Nephron progenitor cell (in vitro differentiated cells): ENCODE results near the gene CLEC10A.
"Not testable (repeated sequence)": the region's sequence is repeated elsewhere in the genome, so short reads cannot be mapped to it uniquely, and the experiment has no call there.

Experiments used
- DNase-seq: peaks from one replicate; pipeline ENCODE4 v3.0.0; 2021
- H3K27ac Mint-ChIP-seq: 2 replicates; pipeline ENCODE4 v1.8.0; 2021; ENCODE audit warnings: mild to moderate bottlenecking, moderate library complexity, mixed read lengths
- H3K27me3 Mint-ChIP-seq: 2 replicates; pipeline ENCODE4 v1.8.0; 2021; ENCODE audit warnings: mild to moderate bottlenecking, low read depth, mixed read lengths; ENCODE audit not compliant: poor library complexity
- H3K36me3 Mint-ChIP-seq: 2 replicates; pipeline ENCODE4 v1.8.0; 2021; ENCODE audit warnings: low read depth, mixed read lengths
- H3K4me1 Mint-ChIP-seq: 2 replicates; pipeline ENCODE4 v1.8.0; 2021; ENCODE audit warnings: mixed read lengths
- H3K4me3 Mint-ChIP-seq: 2 replicates; pipeline ENCODE4 v1.8.0; 2021; ENCODE audit warnings: mild to moderate bottlenecking, moderate library complexity, mixed read lengths
- H3K9me3 Mint-ChIP-seq: 2 replicates; pipeline ENCODE4 v1.8.0; 2021; ENCODE audit warnings: mild to moderate bottlenecking, moderate library complexity, mixed read lengths
- CTCF ChIP-seq: fragments of 200-600 bp; sonication (generic); IDR thresholded peaks from 2 replicates; pipeline ENCODE4 v1.5.0; 2021; ENCODE audit warnings: antibody characterized with exemption

Gene CLEC10A

GRCh38 chr17:7064261-7064660, 15.8 kb downstream of the CLEC10A start:
- DNase-seq, result no peak
- Mint-ChIP-seq H3K4me1 (peaks cover 16% of the 10 kb centered on the region), H3K27me3 (no peaks in the 10 kb centered on the region), H3K9me3 (peaks cover 27% of the 10 kb centered on the region), H3K27ac (no peak overlapping the region), H3K36me3 (peaks cover 7% of the 10 kb centered on the region), H3K4me3 (no peak overlapping the region)
- no peak for TF ChIP-seq CTCF

GRCh38 chr17:7063518-7064094, 16.4 kb downstream of the CLEC10A start:
- peaks cover 6% of the 10 kb centered on the region for H3K36me3 Mint-ChIP-seq
- no peak for DNase-seq
- TF ChIP-seq CTCF, result no peak
- H3K4me3 Mint-ChIP-seq, result no peak overlapping the region
- H3K27ac Mint-ChIP-seq, result peak overlapping the region; percentile 14
- no peaks in the 10 kb centered on the region for H3K27me3 Mint-ChIP-seq
- H3K9me3 Mint-ChIP-seq, result peaks cover 20% of the 10 kb centered on the region
- peaks cover 16% of the 10 kb centered on the region for H3K4me1 Mint-ChIP-seq

- no peak overlapping the region for H3K27ac Mint-ChIP-seq
- H3K36me3 Mint-ChIP-seq, result no peaks in the 10 kb centered on the region
- no peak overlapping the region for H3K4me3 Mint-ChIP-seq
- no peaks in the 10 kb centered on the region for H3K27me3 Mint-ChIP-seq
- TF ChIP-seq CTCF, result no peak
- peaks cover 16% of the 10 kb centered on the region for H3K4me1 Mint-ChIP-seq
- no peaks in the 10 kb centered on the region for H3K9me3 Mint-ChIP-seq
- no peak for DNase-seq
These were observed 19.7 kb downstream of the CLEC10A start for GRCh38 chr17:7060165-7060891.

- Mint-ChIP-seq H3K4me3 (no peak overlapping the region), H3K27ac (peak overlapping the region; percentile 26), H3K9me3 (no peaks in the 10 kb centered on the region), H3K4me1 (peaks cover 24% of the 10 kb centered on the region), H3K36me3 (no peaks in the 10 kb centered on the region), H3K27me3 (no peaks in the 10 kb centered on the region)
- no peak for DNase-seq
- no peak for TF ChIP-seq CTCF
These were observed 21.1 kb downstream of the CLEC10A start for GRCh38 chr17:7058831-7059447.

GRCh38 chr17:7056386-7056785, 23.7 kb downstream of the CLEC10A start:
- Mint-ChIP-seq H3K27me3 (no peaks in the 10 kb centered on the region), H3K4me1 (peaks cover 20% of the 10 kb centered on the region), H3K36me3 (no peaks in the 10 kb centered on the region), H3K27ac (no peak overlapping the region), H3K4me3 (no peak overlapping the region), H3K9me3 (no peaks in the 10 kb centered on the region)
- DNase-seq, result no peak
- no peak for TF ChIP-seq CTCF

GRCh38 chr17:7050583-7050982, 29.5 kb downstream of the CLEC10A start:
- not testable (repeated sequence) for H3K4me3 Mint-ChIP-seq, H3K36me3 Mint-ChIP-seq, DNase-seq, H3K9me3 Mint-ChIP-seq, H3K27ac Mint-ChIP-seq, H3K27me3 Mint-ChIP-seq
- H3K4me1 Mint-ChIP-seq, result peaks cover 48% of the 10 kb centered on the region
